ENCODE results near the gene MGP.

Gene MGP

DNA sequence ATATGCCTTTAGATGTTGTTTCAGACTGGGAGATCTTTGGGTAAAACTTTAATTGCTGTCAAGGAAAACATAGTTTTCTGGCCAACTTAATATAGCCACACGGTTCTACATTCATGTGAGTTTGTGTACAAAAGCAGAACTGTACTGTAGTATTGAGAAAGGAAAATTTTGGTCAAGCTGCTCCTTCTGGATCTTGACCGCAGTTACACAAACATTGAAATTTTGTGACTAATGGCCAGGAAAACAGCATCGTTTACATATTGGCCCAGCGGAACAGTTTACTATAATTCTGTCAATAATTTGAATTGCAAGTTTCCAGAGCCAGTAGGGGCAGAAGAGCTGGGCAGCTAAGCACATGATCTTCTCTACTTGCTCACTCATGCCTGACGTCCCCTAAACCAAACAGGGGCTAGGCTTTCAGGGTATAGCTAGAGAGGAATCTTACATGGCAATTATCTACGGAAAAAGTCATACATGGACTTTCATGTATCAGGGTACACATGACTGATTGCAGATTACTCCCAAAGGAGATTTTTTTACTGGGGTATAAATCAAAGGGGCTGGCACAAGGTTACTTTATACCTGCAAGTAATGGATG, 31.0 kb downstream of the MGP start:
- no peak for DNase-seq

DNA sequence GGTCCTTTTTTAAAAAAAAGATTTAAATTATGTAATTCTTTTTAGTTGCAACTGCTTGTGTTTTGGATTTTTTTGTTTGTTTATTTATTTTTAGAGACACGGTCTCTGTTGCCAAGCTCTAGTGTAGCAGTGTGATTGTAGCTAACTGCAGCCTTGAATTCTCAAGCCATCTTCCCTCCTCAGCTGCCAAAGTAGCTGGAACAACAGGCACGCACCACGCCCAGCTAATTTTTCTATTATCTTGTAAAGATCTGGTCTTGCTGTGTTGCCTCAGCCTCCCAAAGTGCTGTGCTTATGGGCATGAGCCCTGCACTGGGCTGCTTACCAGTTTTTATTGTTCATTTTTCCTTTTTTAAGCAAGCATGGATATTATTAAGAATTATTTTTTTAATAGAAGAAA, 31.7 kb downstream of the MGP start:
- DNase-seq = no peak

DNA sequence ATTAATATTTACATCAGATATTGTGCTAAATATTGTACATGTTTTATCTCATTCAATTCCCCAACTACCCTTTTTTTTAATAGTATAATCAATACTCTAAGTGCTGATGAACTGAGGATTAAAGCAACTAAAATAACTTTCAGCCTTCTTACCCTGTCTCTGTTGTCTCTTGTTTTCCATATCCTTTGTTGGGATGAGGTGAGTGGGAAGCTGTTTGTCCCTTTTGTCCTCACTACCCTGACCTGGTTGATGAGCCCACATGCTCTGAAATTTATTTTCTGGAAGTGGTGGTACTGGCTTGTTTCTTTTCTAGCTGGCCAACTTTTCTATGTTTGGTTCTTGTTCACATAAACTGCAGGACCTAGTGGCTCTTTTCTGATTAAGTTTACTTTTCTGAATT, 32.8 kb downstream of the MGP start:
- DNase-seq = no peak

DNA sequence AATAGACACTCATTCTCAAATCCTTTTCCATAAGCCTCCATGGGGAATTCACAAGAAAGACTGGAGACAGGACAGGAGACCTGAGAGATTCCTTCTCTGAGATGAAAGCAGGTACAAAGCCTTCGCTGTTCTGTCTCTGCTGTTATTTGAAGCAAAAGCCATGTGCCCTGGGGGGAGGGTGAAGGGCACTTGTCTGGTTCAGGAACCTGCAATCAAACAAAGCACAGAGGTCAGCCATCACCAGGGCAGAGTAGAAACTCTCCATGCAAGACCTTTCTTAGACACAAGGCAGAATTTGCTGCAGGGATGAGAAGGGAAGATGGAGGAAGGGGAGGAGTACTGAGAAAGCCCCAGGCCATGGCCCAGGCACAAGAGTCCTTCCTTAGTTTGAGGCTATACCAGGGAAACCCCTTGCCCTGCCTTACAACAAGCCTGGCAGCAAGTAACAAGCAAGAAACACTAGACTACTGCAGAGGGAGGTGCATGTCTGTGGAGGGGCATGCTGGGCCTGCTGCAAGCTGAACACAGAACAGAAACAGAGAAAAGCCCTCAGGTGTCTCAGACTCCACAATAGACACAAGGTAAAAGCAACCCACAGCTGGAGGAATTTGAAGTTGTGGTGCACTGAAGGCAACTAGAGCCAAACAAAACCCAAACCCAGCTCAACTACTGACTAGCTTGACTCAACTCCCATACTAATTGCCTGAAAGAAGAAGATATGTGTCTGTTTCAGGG, 34.6 kb downstream of the MGP start:
- DNase-seq = no peak

DNA sequence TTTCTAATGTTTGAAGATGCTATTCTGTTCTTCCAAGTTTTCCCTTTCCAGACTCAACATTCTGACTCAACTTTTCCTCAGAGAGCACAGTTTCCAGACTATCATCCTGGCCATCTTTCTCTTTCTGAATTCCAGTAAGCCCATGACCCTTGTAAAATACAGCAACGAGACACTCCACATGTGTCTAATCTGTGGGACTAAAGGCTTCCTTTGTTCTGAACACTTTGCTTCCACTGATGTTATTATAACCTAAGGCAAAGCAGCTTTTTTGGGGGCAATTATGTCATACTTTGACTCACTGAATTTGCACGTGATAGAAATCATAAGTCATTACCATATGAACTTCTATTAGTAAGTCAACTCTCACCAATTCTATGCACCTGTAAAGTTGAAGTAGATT, 36.0 kb downstream of the MGP start:
- no peak for DNase-seq

DNA sequence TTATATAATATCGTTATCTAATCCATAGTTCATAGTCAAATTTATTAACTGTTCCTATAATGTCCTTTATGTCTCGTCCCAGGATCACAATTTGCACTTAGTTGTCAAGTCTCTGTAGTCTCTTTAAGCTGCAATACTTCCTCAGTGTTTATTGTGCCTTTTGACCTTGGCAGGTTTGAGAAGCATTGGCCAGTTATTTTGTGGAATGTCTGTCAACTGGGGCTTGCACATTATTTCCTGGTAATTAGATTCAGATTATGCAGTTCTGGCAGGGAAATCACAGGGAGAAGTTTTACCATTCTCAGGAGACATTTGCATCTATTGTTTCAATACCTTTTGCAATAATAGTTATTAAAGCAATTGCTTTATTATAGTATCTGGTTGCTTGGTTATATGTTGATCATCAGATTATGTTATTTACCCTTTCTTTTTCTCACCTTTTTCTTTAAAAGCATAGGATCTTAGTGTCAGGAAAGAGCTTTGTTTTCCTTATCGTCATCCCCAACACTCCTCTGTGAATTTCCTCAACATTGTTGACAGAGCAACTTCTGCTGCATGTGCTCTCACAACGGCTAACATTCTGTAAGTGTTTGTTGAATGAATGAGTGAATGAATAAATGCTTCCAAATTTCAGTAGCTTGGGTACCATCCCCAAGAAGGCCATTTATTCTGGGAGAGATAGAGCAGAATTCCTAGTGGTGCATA, 38.6 kb downstream of the MGP start:
- DNase-seq = no peak

DNA sequence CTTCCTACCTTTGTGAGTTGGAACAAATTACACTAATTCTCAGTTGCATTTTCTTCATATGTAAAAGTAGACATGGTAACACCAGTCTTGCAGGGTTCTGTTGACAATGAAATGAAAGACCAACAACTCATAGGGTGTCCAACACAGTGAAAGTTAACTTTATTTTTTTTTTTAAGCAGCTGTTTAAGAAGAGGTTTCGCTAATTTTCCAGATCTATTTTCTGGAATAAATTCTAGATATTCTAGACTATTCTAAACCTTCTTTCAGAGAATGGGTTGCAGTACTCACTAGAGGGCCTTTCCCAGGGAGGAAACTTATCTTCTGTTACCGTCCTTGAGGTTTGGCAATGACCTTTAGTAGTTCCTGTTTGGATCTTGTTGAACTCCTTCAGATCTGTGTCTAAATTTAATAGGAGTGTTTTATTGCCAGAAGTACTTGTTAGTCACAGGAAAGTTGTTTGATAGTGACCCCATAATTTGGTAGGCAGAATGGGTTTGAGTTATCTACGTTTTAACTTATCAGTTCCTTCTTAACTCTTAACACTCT, 39.5 kb downstream of the MGP start:
- no peak for DNase-seq

DNA sequence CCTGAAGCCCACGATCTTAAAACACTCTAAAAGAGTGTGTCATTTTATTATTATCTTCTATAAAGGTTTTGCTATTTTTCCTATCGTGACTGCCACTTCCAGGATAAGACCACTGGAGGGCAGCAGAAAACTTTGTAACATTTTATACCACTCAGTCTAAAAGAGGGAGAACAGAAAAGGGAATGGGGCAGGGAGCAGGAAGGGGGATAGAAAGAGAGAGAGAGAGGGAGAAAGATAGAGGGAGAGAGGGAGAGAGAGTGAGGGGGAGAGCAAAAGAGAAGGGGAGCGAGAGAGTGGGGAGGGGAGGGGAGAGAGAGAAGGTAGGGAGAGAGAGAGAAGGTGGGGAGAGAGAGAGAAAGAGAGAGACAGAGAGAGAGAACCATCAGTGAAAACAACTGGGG, 40.3 kb downstream of the MGP start:
- DNase-seq = peak; percentile 47

DNA sequence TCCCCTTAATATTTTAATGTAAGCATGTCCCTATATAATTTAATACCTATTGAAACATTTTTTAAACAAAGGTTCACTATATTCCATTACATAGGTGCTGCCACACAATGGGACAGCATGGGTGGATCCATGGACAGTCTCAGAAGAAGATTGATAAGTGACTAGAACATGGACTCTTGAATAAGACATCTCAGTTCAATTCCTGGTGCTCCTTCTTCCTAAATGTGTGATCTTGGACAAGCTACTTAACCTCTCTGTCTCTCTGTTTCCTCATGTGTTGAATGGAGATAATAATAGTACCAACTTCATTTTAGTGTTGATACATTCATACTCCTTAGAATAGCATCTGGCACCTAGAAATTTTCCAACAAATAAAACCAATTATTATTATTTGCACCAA, 41.3 kb downstream of the MGP start:
- no peak for DNase-seq

DNA sequence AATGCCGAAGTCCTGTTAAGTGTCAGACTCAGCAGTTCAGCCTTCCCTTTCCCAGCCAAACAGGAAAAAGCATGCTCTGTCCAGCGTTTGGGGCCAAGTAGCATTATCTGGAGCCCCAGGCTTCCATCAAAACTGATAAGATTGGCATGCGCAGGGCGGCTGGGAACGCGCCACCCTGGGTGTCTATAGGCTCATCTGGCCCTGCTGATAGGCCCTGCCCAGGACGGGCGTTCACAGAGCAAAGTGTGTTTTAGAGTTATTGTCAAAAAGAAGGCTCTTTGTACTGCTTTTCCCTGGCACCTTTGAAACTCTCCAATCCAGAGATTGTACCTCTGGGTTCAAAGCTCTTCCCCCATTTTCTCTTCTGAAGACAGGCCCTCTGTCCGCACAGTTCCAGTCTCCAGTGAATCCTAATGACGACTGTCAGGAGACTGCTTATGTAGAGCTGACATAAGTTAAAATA, 42.2 kb downstream of the MGP start, which contains the start of gene ART4:
ART4 (minus strand) TSS at position 102 of the 463 bp plus-strand sequence. CDS start 413 bp downstream, outside the sequence.
- no peak for DNase-seq

DNA sequence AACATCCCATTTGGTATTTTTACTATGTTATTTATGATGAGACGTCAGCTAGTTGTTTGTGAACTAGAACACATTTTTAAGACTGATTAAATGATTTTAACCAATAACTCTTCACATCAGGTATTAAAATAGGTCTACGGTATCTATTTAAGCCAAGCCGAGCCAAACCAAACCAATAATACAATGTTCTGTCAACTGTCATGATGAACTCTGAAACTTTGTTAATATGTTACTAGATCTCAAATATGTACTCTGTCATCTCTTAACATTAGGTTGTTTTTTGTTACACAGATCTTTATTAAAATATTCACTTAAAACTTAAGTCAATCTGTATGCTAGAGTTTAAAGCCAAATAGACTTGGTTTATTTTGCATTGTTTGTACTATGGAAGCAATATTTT, 43.3 kb downstream of the MGP start:
- no peak for DNase-seq

DNA sequence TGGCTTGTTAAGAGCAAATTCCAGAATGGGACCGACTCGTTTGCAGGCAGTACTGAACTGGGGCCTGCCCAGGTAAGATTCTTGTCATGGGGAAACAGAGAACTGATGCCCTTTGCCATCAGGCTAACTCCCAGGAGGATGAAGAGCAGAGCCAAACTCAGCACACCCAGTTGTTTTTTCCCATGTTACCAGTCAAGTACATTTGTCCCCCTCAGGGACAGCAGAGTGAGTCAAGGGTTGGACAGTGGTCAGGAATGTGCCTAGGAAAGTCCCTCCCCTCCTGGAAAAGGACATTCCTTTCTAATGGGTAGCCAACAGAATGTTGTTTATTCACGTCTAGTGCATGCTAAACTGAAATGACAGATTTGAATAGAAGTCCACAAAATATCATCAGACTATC, 43.9 kb downstream of the MGP start:
- DNase-seq = no peak

DNA sequence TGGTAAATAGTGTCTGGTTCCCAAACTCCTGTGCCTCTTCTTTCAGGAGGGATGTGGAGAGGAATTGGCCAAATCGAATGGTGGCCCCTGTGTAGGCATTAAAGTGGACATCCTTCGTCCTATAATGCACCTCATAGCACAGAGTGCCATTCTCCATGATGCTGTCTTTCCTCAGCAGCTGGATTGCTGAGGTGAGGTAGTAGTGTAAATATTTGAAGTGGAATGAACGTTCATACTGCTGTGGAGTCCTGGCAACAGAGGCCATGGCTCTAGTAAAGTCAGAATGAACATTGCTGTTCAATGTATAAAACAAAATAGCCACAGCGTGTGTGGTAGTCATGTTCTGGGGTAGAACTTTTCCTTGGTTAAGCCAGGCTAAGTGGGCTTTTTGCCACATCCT, 45.0 kb downstream of the MGP start:
- no peak for DNase-seq

DNA sequence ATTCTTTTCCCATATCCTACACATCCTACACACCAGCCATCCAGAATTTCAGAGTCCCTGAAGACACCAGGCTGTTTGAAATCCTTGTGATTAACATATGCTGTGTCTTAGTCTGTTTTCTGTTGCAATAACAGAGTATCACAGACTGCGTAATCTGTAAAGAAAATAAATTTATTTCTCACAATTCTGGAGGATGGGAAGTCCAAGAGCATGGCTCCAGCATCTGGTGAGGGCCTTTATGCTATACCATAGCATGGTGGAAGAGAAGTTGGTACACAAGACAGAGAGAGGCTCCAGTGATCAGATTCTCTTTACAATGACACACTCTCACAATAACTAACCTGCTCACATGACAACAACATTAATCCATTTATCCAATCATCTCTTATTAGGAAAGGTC, 46.4 kb downstream of the MGP start:
- DNase-seq = no peak

DNA sequence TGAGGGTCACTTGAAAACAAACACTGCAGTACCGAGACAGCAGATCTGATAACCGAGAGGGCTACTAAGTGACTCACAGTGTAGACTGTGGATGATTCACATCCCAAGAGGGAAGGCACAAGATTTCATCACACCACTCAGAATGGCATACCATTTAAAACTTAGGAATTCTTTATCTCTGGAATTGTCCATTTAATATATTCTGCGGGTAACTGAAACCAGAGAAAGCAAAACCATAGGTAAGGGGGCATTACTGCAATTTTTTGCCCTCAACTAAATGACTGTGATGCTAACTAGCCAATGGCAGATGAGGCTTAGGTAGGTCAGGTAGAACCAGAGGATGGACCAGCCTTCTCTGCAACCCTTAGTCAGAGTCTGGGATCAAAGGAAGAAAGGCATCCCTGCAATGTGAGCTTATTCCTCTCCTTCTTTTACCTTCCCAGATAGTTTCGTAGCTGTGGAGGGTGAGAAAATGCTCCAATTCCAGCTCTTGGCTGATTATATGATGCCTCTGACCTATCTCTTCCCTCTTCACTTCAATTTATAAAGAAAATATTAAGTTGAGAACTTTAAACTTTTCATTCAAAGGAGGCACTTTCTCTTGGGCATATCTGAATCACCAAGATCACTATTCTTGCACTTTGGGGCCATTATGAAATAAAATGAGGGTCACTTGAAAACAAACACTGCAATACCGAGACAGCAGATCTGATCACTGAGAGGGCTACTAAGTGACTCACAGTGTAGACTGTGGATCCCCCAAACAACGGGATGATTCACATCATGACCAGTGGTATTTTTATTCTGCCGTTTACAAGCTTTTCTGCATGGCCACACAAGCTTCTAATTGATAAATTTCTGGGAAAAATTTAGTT, 49.1 kb downstream of the MGP start:
- no peak for DNase-seq

DNA sequence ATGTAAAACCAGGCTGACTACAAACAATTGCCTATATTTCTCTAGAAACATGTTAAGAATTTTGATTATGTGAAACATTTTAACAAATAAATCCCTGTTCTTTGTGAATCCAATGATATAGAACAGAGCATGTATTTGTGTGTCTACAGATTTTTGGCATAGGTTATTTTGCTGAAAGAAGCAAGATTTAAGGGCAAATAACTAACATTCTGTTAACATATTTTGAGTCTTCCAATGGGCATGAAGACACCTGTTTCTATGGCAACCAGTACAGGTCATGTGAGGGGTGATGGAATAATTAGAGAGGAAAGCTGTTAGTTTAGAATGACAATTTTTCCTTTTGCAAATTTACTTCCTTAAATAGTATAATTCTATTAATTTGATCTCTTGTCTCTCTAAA, 51.1 kb downstream of the MGP start:
- DNase-seq = no peak

DNA sequence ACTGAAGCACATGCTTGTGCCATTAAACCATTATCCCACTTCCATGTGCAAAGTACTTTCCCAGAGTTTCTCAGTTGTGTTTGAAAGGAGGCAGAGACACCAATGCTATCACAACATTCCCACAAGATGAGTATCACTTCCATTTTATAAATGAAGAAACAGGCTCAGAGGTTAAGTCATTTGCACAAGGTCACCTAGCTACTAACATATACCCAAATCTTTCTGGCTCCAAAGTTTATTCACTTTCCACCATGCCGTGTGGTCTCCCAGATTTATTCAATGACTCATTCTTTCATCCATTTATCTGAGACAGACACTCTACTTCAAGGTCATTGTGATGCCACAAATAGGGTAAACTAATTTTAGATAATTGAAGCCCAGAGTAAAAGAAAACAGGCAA, 51.7 kb downstream of the MGP start:
- DNase-seq = no peak

DNA sequence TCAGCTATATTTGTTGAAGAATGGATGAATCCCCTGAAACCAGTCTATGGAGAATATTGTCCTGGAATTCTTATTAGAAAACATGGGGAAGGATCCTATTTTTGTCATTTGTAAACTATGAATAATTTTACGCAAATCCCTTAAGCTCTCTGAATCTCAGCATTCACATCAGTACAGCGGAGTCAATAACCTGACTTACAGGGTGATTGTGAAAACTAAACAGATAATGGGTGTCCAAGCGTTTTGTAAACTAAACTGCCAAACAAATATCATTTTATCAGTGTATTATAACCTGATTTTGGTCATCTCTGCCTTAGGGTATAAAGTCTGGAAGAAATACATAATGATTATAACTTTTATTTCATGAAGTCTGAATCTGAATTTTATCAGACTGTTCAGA, 52.3 kb downstream of the MGP start:
- DNase-seq = no peak
